H1 (cell line): ENCODE results near the gene ZNF528. TPM values are rescaled to one million over a fixed set of nuclear protein-coding genes. Genes with fewer than 3 reads are reported as not detected.

ENCODE experiments used
- ATF3 ChIP-seq: IDR thresholded peaks from 2 replicates; pipeline ENCODE4 v1.6.1; 2011; ENCODE audit warnings: low read depth, mild to moderate bottlenecking, low read length; ENCODE audit not compliant: insufficient read depth
- CEBPB ChIP-seq: IDR thresholded peaks from 2 replicates; pipeline ENCODE4 v1.6.1; 2012; ENCODE audit warnings: low read depth, low read length
- EGR1 ChIP-seq: IDR thresholded peaks from 2 replicates; pipeline ENCODE4 v1.6.1; 2011; ENCODE audit warnings: low read depth, low read length, borderline replicate concordance
- GABPA ChIP-seq: IDR thresholded peaks from 2 replicates; pipeline ENCODE4 v1.6.1; 2011; ENCODE audit warnings: mild to moderate bottlenecking, low read length, moderate library complexity, borderline replicate concordance; ENCODE audit not compliant: insufficient read depth
- JUN ChIP-seq: IDR thresholded peaks from 2 replicates; pipeline ENCODE4 v1.6.1; 2011; ENCODE audit warnings: low read depth, mild to moderate bottlenecking, improper control_type of control experiment, low read length
- JUND ChIP-seq: IDR thresholded peaks from 2 replicates; pipeline ENCODE4 v1.6.1; 2011; ENCODE audit warnings: mild to moderate bottlenecking, improper control_type of control experiment, low read length
- PHF8 ChIP-seq: fragments of 200-600 bp; sonication (generic); conservative IDR thresholded peaks from 2 replicates; pipeline ENCODE4 v1.7.1; 2012; ENCODE audit warnings: low read depth, mild to moderate bottlenecking, inconsistent platforms, low read length, moderate library complexity
- RBBP5 ChIP-seq: IDR thresholded peaks from 2 replicates; pipeline ENCODE4 v1.7.1; 2012; ENCODE audit warnings: low read depth, mild to moderate bottlenecking, inconsistent platforms, low read length, moderate library complexity, borderline replicate concordance
- SUZ12 ChIP-seq: fragments of 200-600 bp; sonication (generic); IDR thresholded peaks from 2 replicates; pipeline ENCODE4 v1.6.1; 2012; ENCODE audit warnings: mild to moderate bottlenecking, inconsistent platforms, low read length, moderate library complexity, mixed read lengths
- polyA plus RNA-seq, 7 experiments: library from polyadenylated mRNA; depleted of rRNA in 3 of 7; stranded (reverse) in 5 of 7; unstranded in 2 of 7; fragments of >200 nt in 5 of 7; fragments of 200-250 nt in 2 of 7; gene quantifications; 1 replicate in 5 of 7; 2 replicates in 1 of 7; 4 replicates in 1 of 7; pipeline versions ENCODE4 v1.2.1 to v1.2.3, GENCODE V29; 2011 to 2013; ENCODE audit warnings: missing spikeins in 2 of 7, mixed read lengths in 2 of 7
- total RNA-seq: library from RNA; stranded (reverse); fragmentation: NEBNext Ultra II Directional; extraction: Animal tissue kit (Norgen Biotek cat#: 25700); gene quantifications from 2 replicates; pipeline ENCODE4 v1.2.1, GENCODE V29; 2021

The ZNF528 gene
- total and polyA plus RNA-seq, 2 of the 8 experiments (the other 6 are each of a cell fraction or from before 2014, with no cell fraction given): 0.58 to 4.2 TPM

GRCh38 chr19:52370341-52370710 lies 27.3 kb upstream of the ZNF528 start (continued):
- TF ChIP-seq EGR1 (no peak), ATF3 (no peak), CEBPB (no peak), JUND (no peak), PHF8 (no peak), SUZ12 (no peak), RBBP5 (no peak), JUN (no peak), GABPA (no peak)
- TF ChIP-seq, all 59 proteins: peak for 0
